ENCODE measurements around the gene PYCARD.
A peak's percentile ranks its signal among the peaks of the same experiment; 100 is the strongest.

DNA sequence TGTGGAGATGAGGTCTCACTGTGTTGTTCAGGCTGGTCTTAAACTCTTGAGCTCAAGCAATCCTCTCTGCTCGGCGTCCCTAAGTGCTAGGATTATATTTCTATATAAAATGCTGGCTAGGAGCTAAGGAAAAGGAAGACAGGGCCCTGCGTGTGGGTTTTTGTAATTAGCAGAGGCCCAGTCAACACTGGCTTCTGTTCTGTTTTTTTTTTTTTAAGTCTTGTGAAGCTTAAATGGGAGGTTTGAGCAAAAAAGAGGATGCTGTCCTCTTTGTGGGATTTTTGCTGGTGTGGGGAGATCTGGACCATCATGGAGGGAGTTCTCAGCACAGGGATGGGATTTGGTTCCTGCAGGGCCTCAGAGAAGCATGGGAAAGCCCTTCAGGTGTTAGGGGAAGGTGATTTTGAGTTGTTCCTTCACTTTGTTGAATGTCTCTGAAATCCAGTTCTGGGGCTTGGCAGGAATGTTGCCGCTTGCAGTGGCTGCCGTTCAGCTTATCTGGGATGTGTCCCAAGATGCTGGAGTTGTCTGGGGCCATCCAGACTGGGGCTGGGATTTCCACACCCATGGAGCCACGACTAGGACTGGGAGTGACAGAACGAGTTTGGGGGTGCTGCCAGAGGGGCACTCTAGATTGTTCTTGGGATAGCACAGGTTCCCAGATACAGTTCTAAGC is 4.2 kb downstream of the PYCARD start:
- no peak for TF ChIP-seq EZH2 (IDR thresholded peaks at IDR 0.05; ENCODE audit: borderline replicate concordance, low read depth, low read length, severe bottlenecking)
- TF ChIP-seq POLR2A (IDR thresholded peaks at IDR 0.05; ENCODE audit: low read depth, low read length): peak; percentile 23
